PC-9 (cell line): ENCODE results near the gene TGFBR2.

Experiments used
- CTCF ChIP-seq: fragments of 200-600 bp; sonication (generic); conservative IDR thresholded peaks from 2 replicates; pipeline ENCODE4 v1.6.1; 2017; ENCODE audit warnings: mixed run types, antibody characterized with exemption, mild to moderate bottlenecking, moderate library complexity
- EZH2 ChIP-seq: fragments of 200-600 bp; sonication (generic); IDR thresholded peaks from 2 replicates; pipeline ENCODE4 v1.8.0; 2017; ENCODE audit warnings: antibody characterized with exemption, low read depth

- TF ChIP-seq CTCF (no peak), EZH2 (no peak)
These were observed 4.4 kb downstream of the TGFBR2 start for GRCh38 chr3:30610702-30611368.
